H4 (cell line): ENCODE results near the gene TUBGCP6. TPM values are rescaled to one million over a fixed set of nuclear protein-coding genes. Genes with fewer than 3 reads are reported as not detected.

Experiments
- DNase-seq: peaks from one replicate; pipeline ENCODE4 v3.0.0-alpha.2; 2015; ENCODE audit warnings: low spot score
- total RNA-seq: library from RNA; depleted of rRNA; stranded (reverse); fragments of >200 nt; shearing (Covaris generic); gene quantifications from 2 replicates; pipeline ENCODE4 v1.2.3, GENCODE V29; 2014; rRNA removed

TUBGCP6 gene
- 4.9 and 5.0 TPM in 2 replicates for total RNA-seq

- peak; percentile 90 for DNase-seq
These were observed at the start of gene TUBGCP6 for GRCh38 chr22:50244420-50245213. TUBGCP6 (minus strand) TSS chr22:50245023; CDS start chr22:50244459, 564 bp downstream.

GRCh38 chr22:50294319-50294656, 49.5 kb upstream of the TUBGCP6 start:
- DNase-seq: no peak

- peak; percentile 56 for DNase-seq
These were observed 48.9 kb upstream of the TUBGCP6 start for GRCh38 chr22:50293441-50294318.

- no peak for DNase-seq
These were observed 48.0 kb upstream of the TUBGCP6 start for GRCh38 chr22:50292643-50293440.

GRCh38 chr22:50289942-50290630, 45.3 kb upstream of the TUBGCP6 start:
- no peak for DNase-seq

GRCh38 chr22:50289151-50289941, 44.5 kb upstream of the TUBGCP6 start:
- DNase-seq: no peak

GRCh38 chr22:50287731-50288130, 42.9 kb upstream of the TUBGCP6 start:
- DNase-seq: no peak

- no peak for DNase-seq
These were observed 42.0 kb upstream of the TUBGCP6 start for GRCh38 chr22:50286701-50287318.

- DNase-seq: no peak
These were observed 41.5 kb upstream of the TUBGCP6 start for GRCh38 chr22:50286275-50286674.

GRCh38 chr22:50285568-50286229, 40.9 kb upstream of the TUBGCP6 start:
- DNase-seq: no peak

GRCh38 chr22:50284479-50284878, 39.7 kb upstream of the TUBGCP6 start:
- DNase-seq: no peak

- DNase-seq: no peak
These were observed 39.0 kb upstream of the TUBGCP6 start for GRCh38 chr22:50283821-50284220.

GRCh38 chr22:50282361-50283155, 37.7 kb upstream of the TUBGCP6 start:
- DNase-seq: no peak

GRCh38 chr22:50281957-50282356, 37.1 kb upstream of the TUBGCP6 start:
- no peak for DNase-seq

GRCh38 chr22:50281384-50281760, 36.5 kb upstream of the TUBGCP6 start:
- no peak for DNase-seq

- DNase-seq: no peak
These were observed 36.0 kb upstream of the TUBGCP6 start for GRCh38 chr22:50280708-50281383.

- DNase-seq: no peak
These were observed 35.3 kb upstream of the TUBGCP6 start for GRCh38 chr22:50280022-50280707.
